Right cardiac atrium (tissue), 5 donors: ENCODE measurements around the gene CEP164. TPM values are rescaled to one million over a fixed set of nuclear protein-coding genes. Genes with fewer than 3 reads are reported as not detected.

Experiments used
- ATAC-seq, 2 donors: fragments of 200-7000 bp; cut with Tn5 transposase; one replicate each; pipeline versions ENCODE4 v1.8.0 to v1.9.1; 2020; ENCODE audit warnings: moderate library complexity in 2 of 2, mild to moderate bottlenecking in 1 of 2
- DNase-seq, 3 donors: peaks; one replicate each; pipeline ENCODE4 v3.0.0-alpha.2; 2020
- H3K27ac ChIP-seq: one replicate; pipeline ENCODE4 v1.5.1; 2013; ENCODE audit warnings: mild to moderate bottlenecking, low read length, control low read depth, moderate library complexity
- H3K27me3 ChIP-seq: one replicate; pipeline ENCODE4 v1.6.1; 2013; ENCODE audit not compliant: control insufficient read depth, insufficient read depth
- H3K4me1 ChIP-seq: one replicate; pipeline ENCODE4 v1.6.1; 2013; ENCODE audit warnings: low read length; ENCODE audit not compliant: control insufficient read depth, insufficient read depth
- H3K4me3 ChIP-seq: one replicate; pipeline ENCODE4 v1.5.1; 2013; ENCODE audit warnings: low read length, control low read depth
- H3K9me3 ChIP-seq: one replicate; pipeline ENCODE4 v1.6.1; 2013; ENCODE audit warnings: low read length; ENCODE audit not compliant: control insufficient read depth
- WGBS: extraction: QIAGEN DNeasy Blood & Tissue Kit; methylation state at CpG from one replicate; pipeline ENCODE4 v1.1.7; 2013; 5-methylcytosine and 5-hydroxymethylcytosine counted together
- intact Hi-C, 4 donors: fragments of 100-400 bp; cut with DNase I; formaldehyde crosslinking; loops; one replicate each; pipeline versions ENCODE4 v1.11.0 to v1.14.0; 2022 to 2023
- polyA plus RNA-seq: library from polyadenylated mRNA; stranded (reverse); fragments of 200-250 nt; gene quantifications from one replicate; pipeline ENCODE4 v1.2.3, GENCODE V29; 2013
- total RNA-seq, 4 donors: library from RNA; stranded (reverse); fragmentation: NEBNext Ultra II Directional; extraction: Animal tissue kit (Norgen Biotek cat#: 25700); gene quantifications; one replicate each; pipeline ENCODE4 v1.2.1, GENCODE V29; 2021
- donor health status: healthy with polysubstance abuse.
- donor health status: DM: no; HTN: yes; CAD: no.
- donor health status: DM: no; HTN: no; CAD: no.
- donor health status: DM: no; HTN: yes; CAD: no; lungs with severe emphysema.
- donor health status: DM: yes; HTN: yes; CAD: no.

Gene CEP164
- total and polyA plus RNA-seq, 5 donors, result 7.9 to 10.6 (median 9.0) TPM

DNA sequence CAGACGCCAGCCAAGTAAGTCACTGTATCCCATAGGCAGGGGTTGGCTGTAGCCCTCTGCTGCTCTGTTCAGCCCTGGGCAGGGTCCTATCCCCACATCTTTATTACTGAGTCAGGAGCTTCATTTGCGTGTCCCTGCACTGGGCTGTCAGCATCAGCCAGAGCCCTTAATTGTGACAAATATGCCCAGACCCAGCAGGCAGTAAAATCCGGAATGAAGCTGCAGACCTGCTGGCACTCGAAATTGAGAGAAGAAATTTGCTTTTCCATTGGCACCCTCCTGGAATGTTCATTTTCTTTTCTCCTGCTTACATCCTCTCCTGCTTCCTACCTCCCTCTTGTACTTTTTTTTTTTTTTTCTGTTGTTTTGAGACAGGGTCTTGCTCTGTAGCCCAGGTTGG, 43.8 kb downstream of the CEP164 start:
- intact Hi-C loops, result no loop called here
- Histone ChIP-seq H3K27me3 (no peaks in the 10 kb centered on the region), H3K9me3 (no peaks in the 10 kb centered on the region), H3K4me3 (no peak overlapping the region), H3K4me1 (no peaks in the 10 kb centered on the region), H3K27ac (no peak overlapping the region)
- no peak for DNase-seq
- ATAC-seq, result no peak
- WGBS, result 91% methylated on average over 4 of the region's 4 CpGs

DNA sequence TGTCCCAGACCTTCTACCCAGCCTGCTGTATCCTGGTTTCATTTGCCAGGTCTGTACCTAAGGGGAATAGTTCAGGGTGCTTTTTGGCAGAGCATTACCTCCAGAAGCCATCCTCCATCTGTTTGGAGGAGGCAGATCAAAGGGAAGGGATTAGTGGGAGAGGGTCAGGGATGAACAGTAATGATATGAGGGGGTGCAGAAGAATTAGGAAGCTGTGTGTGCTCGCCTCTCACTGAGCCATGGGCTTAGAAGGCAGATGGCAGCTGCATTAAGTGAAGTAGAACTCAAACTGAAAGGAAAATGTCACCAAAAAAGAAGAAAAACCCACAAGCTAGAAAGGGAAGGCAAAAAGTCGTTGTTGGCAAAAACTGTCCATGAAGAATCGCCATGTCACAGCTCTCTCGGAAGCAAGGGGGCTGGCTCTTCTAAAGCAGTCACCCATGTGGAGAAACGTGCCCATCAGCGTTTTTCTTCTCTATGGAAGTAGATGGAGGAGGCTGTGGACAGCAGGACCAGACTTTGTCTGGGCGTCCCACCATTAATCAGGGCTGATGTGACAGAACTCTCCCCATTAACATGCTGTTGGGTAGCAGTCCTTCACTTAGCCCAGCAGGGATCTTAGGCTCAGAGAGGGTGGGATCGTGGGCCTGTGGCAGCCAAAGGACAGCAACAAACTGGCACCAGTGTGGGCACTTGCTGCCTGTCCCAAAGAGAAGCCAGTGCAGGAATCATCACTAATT, 46.8 kb downstream of the CEP164 start:
- ATAC-seq (no peak), DNase-seq (no peak)
- H3K27ac ChIP-seq, result no peak overlapping the region
- 96% methylated on average over 8 of the region's 8 CpGs for WGBS
- H3K9me3 ChIP-seq, result no peaks in the 10 kb centered on the region
- H3K4me3 ChIP-seq, result no peak overlapping the region
- peaks cover 4% of the 10 kb centered on the region for H3K4me1 ChIP-seq
- no peaks in the 10 kb centered on the region for H3K27me3 ChIP-seq
- intact Hi-C loops, result no loop called here

DNA sequence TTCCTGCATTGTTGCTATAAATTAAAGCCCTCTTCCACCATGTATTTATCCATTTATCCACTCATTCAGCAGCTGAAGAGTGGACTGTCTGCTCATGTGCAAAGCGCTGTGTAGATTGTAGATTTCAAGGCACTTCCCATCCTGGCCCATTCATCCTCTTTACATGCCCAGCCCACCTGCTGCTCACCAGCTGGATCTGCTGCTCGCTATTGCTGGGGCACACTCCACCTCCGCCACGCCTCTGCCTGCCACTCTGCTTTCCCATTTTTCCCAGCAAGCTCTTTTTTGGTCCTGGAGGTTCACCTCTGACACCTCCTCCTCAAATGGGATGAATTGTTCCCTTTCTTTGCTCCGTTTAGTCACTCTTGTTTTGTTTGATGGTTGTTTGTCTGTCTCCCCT, 48.3 kb downstream of the CEP164 start:
- Histone ChIP-seq H3K4me3 (no peak overlapping the region), H3K9me3 (no peaks in the 10 kb centered on the region), H3K27ac (no peak overlapping the region), H3K4me1 (peaks cover 4% of the 10 kb centered on the region), H3K27me3 (no peaks in the 10 kb centered on the region)
- DNase-seq (no peak), ATAC-seq (no peak)
- intact Hi-C loops, result no loop called here
- 94% methylated on average over 5 of the region's 5 CpGs for WGBS

- ATAC-seq (peak; percentile 41 to 69), DNase-seq (no peak)
- Histone ChIP-seq H3K4me3 (no peak overlapping the region), H3K27ac (no peak overlapping the region), H3K9me3 (no peaks in the 10 kb centered on the region), H3K27me3 (no peaks in the 10 kb centered on the region), H3K4me1 (peaks cover 4% of the 10 kb centered on the region)
- intact Hi-C loops, result no loop called here
- 78% methylated on average over 2 of the region's 2 CpGs for WGBS
These were observed 48.9 kb downstream of the CEP164 start for GRCh38 chr11:117376517-117376916.

DNA sequence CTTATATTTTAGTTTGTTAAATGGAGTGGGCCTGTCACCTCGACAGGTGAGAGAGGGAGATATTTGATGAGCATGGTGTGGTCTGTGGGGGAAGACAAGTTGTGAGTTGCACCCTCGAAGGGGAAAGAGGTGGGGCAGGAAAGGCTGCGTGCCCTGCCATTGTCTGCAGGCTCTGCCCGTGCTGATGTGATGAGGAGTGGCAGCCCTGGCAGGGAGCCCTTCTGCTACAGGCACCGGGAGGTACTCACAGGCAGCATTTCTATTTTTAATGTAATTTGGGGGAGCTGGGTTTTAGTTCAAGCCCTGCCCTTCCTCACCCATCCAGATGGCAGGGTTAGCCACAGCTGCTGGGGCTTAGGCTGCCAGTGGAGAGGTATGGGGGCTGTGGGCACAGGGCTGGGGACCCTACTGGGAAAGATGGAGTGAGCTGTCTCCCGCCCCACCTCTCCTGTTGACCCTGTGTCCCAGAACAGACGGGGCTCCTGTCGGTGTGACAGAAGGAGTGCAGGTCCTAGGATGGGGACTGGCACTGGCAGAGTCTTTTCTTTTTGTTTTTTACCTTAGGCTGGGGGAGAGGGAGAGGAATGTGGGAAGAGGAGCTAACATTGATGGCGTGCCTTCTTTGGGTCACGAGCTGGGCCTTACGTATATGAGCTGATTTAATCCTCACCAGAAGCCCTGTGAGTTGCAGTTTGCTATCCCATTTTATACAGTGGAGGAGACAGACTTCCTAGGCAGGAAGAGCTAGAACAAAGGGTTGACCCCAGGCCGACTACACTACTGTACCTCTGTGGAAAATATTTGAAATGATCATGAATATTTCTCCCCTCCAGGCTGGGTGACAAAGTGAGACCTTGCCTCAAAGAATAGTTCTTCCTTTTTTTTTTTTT, 51.6 kb downstream of the CEP164 start:
- 60% methylated on average over 12 of the region's 12 CpGs for WGBS
- H3K27ac ChIP-seq, result peak overlapping the region; percentile 15
- ATAC-seq (peak; percentile 44 to 50), DNase-seq (peak in 1 of 3 donors; percentile 74)
- H3K9me3 ChIP-seq, result no peaks in the 10 kb centered on the region
- intact Hi-C loops, result no loop called here
- H3K4me1 ChIP-seq, result peaks cover 4% of the 10 kb centered on the region
- no peaks in the 10 kb centered on the region for H3K27me3 ChIP-seq
- H3K4me3 ChIP-seq, result no peak overlapping the region

DNA sequence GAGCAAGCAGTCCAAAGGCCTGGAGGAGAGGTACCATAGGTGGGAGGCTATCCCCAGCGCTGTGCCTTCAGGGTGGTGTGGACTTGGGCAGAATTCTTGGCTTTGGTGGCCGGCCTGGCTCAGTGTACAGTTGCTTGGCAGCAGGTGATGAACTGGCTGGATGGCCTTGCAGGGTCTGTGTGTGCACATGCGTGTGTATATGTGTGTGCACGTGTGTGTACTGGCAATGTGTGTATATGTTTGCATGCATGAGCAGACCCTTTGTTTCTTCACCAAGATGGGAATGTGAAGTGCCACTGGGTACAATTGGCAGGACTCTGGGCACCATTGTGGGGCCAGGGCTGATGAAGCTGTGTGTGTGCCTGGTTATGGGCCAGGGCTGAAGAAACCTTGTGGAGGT, 53.0 kb downstream of the CEP164 start:
- 95% methylated on average over 4 of the region's 4 CpGs for WGBS
- no peak overlapping the region for H3K27ac ChIP-seq
- intact Hi-C loops, result no loop called here
- no peak for DNase-seq
- no peak overlapping the region for H3K4me3 ChIP-seq
- H3K27me3 ChIP-seq, result no peaks in the 10 kb centered on the region
- H3K4me1 ChIP-seq, result peaks cover 4% of the 10 kb centered on the region
- H3K9me3 ChIP-seq, result no peaks in the 10 kb centered on the region
- ATAC-seq, result no peak

- Histone ChIP-seq H3K27me3 (no peaks in the 10 kb centered on the region), H3K9me3 (no peaks in the 10 kb centered on the region), H3K27ac (no peak overlapping the region), H3K4me1 (peaks cover 4% of the 10 kb centered on the region), H3K4me3 (no peak overlapping the region)
- ATAC-seq (no peak), DNase-seq (no peak)
- WGBS, result 87% methylated on average over 9 of the region's 9 CpGs
- intact Hi-C loops, result no loop called here
These were observed 54.1 kb downstream of the CEP164 start for GRCh38 chr11:117381481-117382387.

DNA sequence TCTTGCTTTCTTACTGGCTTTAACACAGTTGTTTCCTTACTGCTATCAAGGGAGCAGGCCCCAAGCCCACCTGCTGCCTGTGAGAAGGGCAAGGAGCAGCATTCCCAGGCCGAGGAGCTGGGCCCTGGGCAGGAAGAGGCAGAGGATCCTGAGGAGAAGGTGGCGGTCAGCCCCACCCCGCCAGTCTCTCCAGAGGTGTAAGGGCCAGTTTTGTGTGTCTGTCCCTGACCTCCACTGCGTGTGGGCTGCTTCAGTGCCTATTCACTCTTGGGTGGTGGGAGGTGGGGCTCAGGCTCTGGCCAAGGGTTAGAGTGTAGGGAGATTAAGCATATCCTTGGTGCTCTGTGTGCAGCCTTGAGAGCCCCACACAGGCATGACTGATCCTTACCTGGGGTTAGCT, 55.1 kb downstream of the CEP164 start:
- H3K4me1 ChIP-seq, result peaks cover 4% of the 10 kb centered on the region
- no peak overlapping the region for H3K4me3 ChIP-seq
- no peak overlapping the region for H3K27ac ChIP-seq
- ATAC-seq (no peak), DNase-seq (no peak)
- no peaks in the 10 kb centered on the region for H3K27me3 ChIP-seq
- WGBS, result 92% methylated on average over 4 of the region's 4 CpGs
- H3K9me3 ChIP-seq, result no peaks in the 10 kb centered on the region
- intact Hi-C loops, result no loop called here

DNA sequence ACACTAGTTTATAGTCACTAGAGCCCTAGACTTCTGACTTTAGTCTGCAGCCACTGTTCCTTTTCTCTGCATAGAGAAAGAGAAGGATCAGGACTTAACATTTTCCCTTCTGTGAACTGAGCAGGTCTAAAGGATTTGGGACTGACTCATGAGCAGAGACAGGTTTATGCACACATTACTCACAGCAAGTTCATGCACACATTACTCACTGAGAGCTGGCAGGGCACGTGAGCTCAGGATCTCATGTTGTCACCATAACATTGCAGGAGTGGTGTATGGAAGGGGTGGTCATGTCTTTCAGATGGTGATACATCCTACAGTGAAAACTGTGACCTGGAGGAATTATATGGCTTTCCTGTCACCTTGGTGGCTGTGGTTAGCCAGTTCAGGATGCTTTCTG, 56.4 kb downstream of the CEP164 start:
- Histone ChIP-seq H3K9me3 (no peaks in the 10 kb centered on the region), H3K4me1 (peaks cover 2% of the 10 kb centered on the region), H3K27ac (no peak overlapping the region), H3K27me3 (no peaks in the 10 kb centered on the region), H3K4me3 (no peak overlapping the region)
- intact Hi-C loops, result no loop called here
- 96% methylated on average over 1 of the region's 1 CpG for WGBS
- ATAC-seq (no peak), DNase-seq (no peak)

DNA sequence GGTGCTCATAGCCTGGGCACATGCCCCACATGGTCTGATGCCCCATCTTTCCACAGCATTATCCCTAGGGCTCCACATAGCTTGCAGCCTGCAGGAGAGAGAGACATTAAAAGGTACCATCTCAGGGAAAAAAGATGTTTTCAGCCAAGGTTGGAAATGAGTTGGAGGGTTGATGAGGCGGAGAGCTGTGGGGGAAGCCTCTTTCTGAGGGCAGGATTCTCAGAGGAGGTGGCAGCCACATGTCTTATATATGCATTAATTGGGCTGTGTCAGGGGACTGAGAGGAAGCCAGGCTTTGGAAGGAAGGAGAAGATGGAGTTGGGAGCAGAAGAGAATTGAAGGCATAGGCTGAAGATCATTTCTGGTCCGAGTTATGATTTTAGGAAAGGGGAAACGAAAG, 57.8 kb downstream of the CEP164 start:
- Histone ChIP-seq H3K9me3 (no peaks in the 10 kb centered on the region), H3K27me3 (no peaks in the 10 kb centered on the region), H3K4me1 (no peaks in the 10 kb centered on the region), H3K4me3 (no peak overlapping the region), H3K27ac (no peak overlapping the region)
- DNase-seq, result no peak
- intact Hi-C loops, result no loop called here
- no peak for ATAC-seq
- WGBS, result 99% methylated on average over 3 of the region's 3 CpGs
